GM19438 (cell line): ENCODE data around the gene FLT1.
A peak's percentile ranks its signal among the peaks of the same experiment; 100 is the strongest.

Source experiments
- ATAC-seq: cut with Tn5 transposase; IDR thresholded peaks from one replicate; pipeline ENCODE4 v1.9.1; 2021; ENCODE audit warnings: low read depth; ENCODE audit not compliant: unreplicated experiment

FLT1 gene

DNA sequence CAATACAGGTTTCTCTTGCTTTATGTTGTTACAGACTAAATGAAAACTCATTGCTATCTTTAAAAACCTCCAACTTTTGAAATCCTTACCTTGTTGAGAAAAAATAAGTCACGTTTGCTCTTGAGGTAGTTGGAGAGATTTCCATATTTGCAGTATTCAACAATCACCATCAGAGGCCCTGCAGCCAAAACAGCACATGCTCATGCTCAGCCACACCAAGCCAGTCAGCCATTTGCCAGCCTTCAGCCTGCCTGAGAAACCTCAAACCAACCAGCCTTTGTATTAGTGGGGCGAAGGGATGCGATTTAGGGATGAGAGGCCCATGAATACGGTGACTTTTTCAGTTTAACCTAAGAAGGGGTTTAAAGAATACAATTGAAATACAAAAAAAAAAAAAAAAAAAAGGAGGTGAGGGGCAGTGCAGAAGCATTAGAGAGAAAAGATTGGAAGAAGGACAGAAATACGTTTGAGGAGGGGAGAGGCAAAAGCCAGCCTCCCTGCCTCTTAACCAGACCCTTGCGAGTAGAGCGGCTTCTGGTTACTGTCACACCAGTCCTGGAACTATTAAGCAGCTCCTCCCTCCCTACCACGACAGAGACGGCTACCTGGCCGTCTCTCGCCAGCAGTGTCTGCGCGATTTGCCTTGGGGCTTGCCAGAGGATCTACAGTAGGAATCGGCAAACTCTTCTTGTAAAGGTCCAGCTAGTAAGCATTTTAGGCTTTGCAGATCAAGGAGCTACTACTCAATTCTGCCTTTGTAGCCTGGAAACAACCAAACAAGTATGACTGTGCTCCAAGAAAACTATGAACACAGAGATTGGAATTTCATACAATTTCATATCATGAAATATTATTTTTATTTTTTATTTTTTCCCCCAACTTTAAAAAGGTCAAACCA lies 167.3 kb downstream of the FLT1 start:
- no peak for ATAC-seq

DNA sequence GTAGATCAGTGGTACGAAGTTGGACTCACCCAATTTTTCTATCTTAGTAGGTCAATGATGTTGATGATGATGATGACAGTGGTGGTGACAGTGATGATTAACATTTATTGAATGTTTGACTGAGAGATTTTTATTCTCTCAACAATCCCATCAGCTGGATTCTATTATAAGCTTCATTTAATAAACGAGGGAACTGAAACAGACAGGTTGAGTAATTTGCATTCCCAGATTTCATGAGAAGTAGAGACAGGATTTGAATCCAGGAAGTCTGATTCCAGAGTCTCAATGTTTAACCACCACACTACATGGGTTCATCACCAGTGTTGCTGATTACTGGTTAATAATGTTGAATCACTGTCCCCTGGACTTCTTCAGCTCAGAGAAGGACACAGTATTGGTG lies 168.9 kb downstream of the FLT1 start:
- no peak for ATAC-seq

DNA sequence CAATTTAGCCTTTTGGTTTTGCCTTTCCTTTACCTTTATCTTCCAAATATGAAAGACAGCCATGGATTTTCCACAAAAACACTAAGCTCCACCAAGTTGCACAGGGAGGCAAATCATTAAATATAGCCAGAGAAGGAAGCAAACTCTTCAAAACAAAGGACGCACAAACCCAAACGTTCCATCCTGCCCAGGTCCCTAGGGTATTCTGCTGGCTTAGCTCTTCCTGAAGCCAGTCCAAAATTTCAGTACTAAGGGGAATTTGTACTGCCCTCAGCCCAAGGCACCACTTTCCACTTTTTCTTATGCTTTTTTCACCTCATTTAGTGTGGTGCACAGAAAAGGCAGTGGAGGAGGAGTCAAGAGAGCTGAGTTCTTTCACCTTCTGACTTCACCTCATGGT lies 169.9 kb downstream of the FLT1 start:
- no peak for ATAC-seq

DNA sequence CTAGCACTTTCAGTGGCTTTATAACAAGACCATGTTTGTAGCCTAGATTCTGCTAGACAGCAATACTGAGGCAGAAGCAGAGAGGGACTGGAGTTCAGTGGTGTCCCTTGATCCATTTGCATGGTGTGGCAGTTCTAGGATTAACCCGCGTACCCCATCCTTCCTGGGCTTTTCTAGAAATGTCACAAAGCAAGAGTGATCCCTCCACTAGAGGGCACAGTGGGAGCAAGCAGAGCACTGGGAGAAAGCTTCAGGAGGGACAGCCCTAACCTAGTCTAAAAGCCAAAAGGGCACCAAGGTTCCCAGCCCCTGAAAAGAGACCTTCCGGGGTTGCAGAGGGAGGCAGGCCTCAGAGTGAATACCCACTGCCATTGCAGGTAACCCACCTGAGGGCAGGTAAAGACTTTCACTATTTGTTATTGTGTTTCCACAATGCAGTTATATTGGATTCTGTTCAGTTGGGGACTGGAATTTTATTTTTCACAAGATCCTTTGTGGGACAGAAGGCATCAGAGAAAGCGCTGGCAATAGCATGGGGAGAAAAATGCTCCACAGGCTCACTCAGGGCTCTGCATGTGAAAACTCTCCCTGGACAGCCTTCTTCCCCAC lies 170.6 kb downstream of the FLT1 start:
- ATAC-seq = no peak

DNA sequence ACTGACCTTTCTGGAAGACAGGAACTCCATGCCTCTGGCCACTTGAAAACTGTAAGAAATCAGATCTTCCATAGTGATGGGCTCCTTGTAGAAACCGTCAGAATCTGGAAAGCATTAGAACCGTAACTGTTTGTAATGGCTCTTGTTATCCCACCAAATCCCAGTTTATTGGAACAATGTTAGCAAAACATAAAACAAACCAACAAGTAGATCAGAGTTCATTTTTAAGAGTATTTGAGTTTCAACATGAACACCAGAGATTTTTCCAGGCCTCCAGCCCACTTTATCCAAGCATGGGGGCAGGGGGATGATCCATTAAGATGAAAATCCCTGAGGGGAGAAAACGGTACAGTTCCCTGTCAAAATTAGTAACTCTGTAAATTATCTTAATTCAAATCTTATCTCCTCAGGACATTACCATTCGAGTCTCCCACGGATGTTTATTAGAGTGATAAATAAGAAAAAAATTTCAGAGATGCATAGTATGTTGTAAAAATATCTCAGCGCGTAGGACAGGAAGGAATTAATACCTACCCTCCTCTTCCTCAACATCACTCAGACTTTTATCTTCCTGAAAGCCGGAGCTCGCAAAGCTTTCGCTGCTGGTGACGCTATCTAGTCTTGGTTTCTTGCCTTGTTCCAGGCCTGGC lies 172.5 kb downstream of the FLT1 start:
- no peak for ATAC-seq

DNA sequence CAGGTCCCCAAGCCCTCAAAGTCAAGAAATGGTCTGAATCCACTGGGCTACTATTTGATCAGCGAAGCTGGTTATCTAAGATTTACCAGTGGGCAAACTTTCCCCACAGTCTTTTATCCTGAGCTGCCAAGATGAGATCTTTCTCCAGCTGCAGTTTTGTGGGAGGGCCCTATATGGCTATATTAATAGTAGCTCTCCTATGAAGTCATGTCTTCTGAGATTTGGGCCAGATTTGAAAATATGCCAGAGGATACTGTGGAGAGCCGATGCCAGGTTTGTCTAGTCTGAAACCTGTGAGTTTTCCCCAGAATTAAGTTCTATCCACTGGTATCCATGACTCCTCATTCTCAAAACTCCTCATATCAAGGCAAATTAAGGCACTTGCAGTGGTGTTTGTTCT lies 173.2 kb downstream of the FLT1 start:
- ATAC-seq = no peak

DNA sequence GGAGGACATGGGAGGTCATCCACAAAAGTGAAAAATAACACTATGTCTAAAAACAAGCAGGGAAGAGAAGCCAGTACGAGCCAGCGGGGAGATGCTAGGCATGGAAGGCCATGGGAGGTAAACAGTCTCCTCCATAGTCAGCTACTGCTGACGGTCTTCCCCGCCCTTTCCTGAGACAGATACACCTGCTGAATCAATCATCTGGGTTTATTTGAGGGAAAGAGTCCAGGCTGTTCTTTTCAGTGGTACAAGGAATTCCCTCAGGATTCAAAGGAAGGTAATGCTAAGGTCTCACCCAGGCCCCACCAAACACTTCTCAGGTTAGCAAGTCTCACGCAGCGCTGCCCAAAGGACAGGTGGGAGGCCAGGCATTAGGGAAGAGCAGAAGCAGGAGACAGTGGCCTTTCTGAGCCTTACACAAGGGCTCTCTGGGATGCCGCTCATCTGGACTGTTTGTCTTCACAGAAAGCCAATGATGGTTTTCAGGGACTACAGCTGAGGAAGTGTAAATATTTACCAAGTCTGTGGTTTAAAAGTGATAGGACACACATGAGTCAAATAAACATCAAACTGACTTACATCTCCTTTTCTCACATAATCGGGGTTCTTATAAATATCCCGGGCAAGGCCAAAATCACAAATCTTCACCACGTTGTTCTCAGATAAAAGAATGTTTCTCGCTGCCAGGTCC lies 173.9 kb downstream of the FLT1 start:
- no peak for ATAC-seq

DNA sequence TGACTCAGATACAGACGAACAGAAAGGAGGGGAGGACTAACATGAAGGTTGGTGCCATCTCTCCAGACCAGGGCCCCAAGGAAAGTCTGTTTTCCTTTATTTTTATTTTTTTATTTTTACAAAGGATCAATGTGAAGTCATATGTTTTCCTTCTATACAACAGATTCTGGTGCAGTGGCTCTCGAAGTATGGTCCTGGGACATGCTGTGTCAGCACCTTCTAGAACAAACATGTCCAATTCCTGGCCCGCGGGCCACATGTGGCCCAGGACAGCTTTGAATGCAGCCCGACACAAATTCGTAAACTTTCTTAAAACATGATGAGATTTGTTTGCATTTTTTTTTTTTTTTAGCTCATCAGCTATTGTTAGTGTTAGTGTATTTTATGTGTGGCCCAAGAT lies 174.7 kb downstream of the FLT1 start:
- ATAC-seq = no peak

DNA sequence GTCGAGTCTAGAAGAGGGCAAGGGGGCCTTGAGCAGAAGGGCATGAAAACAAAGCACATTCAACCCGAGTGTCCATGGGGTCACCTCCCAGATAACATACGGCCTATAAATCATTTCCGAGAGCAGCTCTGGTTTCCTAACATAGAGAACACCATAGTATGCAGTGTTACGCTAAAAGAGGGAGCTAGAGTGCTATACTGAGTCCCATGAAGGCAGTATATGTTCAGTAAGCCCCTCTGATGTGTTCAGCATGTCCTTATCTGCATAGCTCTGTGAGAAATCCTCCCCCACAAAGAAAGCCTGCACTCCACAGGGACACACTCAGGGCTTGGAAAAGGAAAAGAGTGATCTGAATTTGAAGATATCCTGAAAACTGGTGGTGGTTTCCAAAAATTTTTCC lies 175.4 kb downstream of the FLT1 start:
- ATAC-seq = no peak

DNA sequence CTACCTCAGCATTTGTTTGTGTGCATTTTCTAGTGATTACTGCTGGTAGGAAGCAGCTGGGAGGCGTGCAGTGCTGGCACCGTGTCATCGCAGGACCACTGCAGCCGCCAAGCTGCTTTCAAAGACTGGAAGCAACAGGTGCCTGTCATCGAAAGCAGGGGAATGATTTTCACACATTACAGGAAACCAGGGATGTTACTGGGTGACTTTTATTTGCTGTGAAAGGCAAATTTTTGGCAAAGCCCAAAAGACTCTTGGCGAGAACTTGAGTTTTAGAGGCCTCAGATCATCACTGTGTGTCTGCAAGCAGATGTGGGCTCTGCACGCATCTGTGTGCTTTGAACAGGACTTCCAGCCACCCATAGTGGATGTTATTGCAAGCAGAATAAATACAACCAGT lies 176.4 kb downstream of the FLT1 start:
- ATAC-seq = no peak

DNA sequence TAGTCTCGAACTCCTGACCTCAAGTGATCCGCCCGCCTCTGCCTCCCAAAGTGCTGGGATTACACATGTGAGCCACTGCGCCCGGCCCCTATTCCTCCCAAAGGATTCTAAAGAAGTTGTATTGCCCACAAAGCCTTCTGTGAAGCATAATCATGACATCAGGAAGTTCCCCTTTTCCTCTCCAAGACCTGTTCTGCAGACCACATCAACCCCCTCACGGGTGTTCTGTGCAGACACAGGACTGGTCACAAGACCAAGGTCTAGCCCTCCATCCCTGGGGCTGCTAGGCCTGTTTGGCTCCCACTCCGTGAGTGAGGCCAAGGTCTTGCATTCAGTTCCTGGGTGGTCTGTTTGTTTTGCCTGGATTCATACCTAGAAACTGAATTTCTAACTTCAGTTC lies 178.1 kb downstream of the FLT1 start:
- ATAC-seq = no peak

DNA sequence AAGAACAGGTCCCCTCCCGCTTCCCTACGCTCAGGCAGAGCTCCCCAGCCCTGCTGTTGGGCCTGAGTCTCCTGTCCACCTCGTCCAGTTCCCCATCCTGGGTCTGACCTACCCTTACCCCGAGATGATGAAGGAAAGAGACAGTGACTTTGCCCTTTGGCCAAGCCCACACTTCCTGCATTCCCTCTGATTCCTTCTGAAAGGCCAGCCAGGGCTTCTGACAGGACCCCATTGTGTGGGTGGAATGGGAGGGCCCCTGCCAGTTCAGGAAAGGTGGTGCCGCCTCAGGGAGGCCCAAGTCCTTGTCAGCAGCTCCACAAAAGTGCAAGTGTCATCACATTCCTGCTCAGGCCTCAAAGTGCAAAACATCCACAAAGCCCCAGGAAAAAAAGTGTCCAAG lies 178.8 kb downstream of the FLT1 start:
- ATAC-seq = no peak

DNA sequence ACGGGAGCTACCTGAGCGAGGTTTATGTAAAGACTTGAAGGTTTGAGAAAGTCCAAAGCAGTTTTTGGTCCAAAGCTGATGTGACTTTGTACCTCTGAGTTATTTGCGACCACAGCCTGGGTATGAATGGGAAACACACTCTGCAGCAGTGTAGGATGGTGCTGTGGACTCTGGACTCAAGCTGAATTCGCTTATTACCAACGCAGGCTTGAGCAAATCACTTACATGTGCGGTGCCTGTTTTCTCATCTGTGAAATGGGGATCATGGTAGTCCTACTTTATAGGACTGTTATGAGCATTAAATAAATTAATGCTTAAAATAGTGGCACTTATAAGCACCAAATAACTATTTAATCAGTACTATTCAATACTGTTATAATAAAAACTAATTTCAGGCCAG lies 180.0 kb downstream of the FLT1 start:
- ATAC-seq = no peak

DNA sequence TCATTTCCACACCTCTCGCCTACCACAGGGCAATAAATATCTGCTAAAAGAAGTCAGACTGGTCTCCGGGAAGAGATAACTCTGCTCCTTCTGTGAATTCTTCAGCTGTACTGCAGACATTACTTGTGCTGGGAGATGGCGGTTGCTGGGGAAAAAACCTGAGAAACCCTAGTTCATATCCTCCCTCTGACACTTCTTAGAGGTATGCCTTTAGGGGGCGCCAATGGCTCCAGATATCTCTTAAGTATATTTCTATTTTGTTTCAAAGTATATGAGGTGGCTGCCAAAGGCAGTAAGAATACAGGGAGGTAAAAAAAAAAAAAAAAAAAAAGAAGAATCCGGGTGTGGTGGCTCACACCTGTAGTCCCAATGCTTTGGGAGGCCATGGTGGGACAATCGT lies 181.3 kb downstream of the FLT1 start:
- ATAC-seq = no peak

DNA sequence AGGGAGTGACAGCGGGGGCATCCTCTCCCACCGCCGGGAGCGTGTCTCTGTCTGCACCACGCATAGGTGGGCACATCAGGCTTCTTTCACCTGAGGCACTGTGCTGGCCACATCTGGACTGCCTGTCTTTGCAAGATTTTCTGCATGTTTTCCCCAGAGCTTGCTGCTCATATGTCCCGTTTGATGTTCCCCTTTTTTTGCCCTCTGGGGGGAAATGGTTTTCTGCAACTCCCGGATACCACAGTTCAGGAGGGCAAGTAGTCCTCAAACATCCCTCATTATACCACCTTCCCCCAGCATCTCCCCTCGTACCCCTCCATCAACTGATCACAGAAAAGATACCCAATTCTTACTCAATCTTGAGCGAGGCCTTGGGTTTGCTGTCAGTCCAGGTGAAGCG lies 188.6 kb downstream of the FLT1 start:
- ATAC-seq = no peak

DNA sequence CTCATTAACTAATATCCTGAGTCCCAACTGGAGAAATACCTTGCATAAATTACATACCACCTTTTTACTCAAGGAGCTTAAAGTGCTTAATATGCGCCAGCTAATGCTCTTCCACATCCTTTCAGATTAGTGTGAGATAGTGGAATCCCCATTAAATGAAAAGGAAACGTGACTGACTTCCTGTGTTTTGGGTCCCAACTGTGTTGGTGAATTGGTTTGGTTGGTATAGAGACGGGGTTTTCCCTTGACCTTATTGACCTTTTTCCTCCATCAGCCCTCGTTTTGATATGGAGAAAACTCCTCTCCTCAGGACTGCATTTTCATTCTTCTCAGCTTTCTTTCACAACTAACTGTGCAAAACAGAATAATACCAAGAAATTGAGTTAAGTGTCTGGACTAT lies 193.1 kb downstream of the FLT1 start:
- ATAC-seq = no peak

DNA sequence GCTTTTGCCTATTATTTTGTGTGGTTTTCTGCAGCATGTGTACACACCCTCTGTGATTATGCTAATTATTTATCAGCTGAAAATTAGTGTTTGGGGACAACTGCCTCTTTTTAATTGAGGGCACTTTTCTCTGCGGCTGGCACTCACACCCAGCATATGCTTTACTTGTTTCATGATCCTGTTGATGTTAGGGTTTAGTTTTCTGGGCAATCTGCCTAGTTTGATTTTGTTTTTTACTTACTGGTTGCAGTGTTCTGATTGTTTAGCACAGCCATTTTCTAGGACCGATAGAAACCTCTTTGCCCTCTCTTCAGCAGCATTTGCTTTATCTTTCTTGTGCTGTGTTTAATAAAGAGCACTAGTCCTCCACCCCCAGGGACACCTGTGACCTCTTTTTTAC lies 195.0 kb downstream of the FLT1 start:
- ATAC-seq = no peak

DNA sequence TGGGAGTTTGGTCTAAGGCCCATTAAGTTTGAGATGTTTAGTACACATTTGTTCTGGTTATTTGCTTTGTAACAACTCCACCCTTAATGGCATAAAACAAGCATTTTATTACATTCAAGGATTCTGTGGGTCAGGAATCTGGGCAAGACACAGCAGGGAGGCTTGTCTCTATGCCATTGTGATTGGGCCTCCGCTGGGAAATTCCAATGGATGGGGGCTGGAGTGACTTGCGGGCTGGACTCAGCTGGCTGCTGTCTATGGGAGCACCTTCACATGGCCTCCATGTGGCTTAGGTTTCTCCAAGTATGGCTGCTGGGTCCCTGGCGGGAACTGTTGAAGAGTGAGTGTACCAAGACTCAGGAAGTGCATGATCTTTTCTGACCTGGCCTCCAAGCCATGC lies 197.6 kb downstream of the FLT1 start:
- no peak for ATAC-seq

DNA sequence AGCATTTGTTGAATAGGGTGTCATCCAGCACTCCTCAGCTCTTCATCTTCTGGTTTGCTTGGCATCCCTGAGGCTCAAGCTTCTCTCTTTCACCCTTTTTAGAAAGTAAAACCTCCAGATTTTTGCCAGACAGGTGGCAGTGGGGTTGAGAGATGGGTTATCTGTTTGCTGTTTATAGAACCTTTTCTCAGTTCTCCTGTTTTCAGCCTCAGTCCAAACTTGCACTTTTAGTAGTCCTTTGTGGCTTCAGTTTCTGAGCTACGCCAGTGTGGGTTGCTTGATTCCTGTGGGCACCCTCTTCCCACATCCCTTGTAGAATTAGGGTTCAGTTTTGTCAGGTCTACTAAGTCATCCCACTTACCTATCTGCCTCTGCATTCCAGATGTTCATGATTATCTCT lies 208.7 kb downstream of the FLT1 start:
- no peak for ATAC-seq

DNA sequence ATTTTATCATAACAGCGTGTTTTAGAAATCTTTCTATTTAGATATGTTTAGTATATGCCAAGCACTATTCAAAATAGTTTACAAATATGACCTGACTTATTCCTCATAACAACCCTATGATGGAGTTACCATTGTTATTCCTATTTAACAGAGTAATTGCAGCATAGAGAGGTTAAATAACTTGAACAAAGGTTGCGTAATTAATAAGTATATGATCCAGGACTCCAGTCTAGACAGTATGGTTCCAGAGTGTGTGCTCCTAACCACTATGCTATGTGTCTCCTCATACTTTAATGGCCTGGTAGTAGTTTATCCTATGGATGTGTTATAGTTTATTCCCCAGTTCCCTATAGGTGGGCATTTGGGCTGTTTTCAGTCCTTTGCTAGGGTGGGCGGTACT lies 211.3 kb downstream of the FLT1 start:
- no peak for ATAC-seq

DNA sequence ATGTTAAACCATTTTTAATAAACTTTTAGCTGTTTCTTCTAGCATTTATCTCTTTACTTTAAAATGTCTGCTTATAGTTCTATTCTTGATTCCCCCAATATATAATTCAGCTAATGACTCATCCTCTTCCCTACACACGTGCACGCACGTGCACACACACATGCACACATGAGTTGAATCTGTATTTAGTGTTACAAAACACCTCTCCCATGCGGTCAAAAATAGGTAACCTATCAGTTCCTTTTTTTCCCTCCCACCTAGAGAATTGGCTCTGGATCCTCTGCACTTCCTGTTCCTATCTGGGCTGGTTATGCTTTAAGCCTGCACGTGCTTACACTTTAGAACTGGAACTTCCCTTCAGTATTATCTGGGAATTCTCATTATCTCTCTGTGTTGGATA lies 212.5 kb downstream of the FLT1 start:
- ATAC-seq = peak; percentile 70
